Breast epithelium (tissue), 3 donors: ENCODE results near the gene VPS33B.

Experiments
- POLR2A ChIP-seq: fragments of 450-650 bp; IDR thresholded peaks from one replicate; pipeline ENCODE4 v1.6.1; 2016; ENCODE audit warnings: antibody characterized with exemption, mild to moderate bottlenecking, moderate library complexity
- POLR2AphosphoS5 ChIP-seq, 3 donors: sonication (generic); formaldehyde crosslinking; IDR thresholded peaks; one replicate each; pipeline ENCODE4 v1.6.1; 2017; ENCODE audit warnings: antibody characterized with exemption in 3 of 3

DNA sequence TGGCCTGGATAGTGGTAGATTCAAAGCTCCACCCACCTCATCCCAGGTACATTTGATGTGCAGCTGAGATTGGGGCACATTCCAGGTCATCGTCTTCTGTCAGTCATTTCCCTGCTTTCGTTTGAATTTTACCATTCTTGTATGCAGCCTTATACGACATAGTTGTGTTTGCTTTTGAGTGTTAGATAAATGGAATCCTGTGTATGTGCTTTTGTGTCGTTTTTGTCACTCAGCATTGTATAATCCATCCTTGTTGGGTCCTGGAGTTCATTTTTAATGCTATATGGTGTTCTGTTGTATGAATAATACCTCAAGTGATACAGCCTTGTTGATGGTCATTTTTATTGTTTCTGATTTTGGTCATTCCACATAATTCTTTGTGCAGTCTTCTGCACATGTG is 60.4 kb downstream of the VPS33B start:
- no peak for TF ChIP-seq POLR2AphosphoS5 (IDR thresholded peaks at IDR 0.05)
- no peak for TF ChIP-seq POLR2A
